GM20431 (cell line): Measurements from ENCODE around the gene ATP1A2.

Source experiments
- in situ Hi-C: fragments of 300-500 bp; cut with MseI, MboI; formaldehyde crosslinking; loops from one replicate; pipeline ENCODE4 v1.15.0; 2020; ENCODE audit warnings: low sequenced_read_pairs; ENCODE audit not compliant: unreplicated experiment

Gene ATP1A2

GRCh38 chr1:160115545-160116282 lies at the start of gene ATP1A2:
Gene ATP1A2 (plus strand): TSS chr1:160115759. CDS start chr1:160115862, 103 bp downstream.
- in situ Hi-C loops: no loop called here

GRCh38 chr1:160066829-160067745 lies 48.5 kb upstream of the ATP1A2 start:
- in situ Hi-C loops: no loop called here

- in situ Hi-C loops: no loop called here
These were observed 47.3 kb upstream of the ATP1A2 start for GRCh38 chr1:160068225-160068624.

- in situ Hi-C loops: no loop called here
These were observed 45.9 kb upstream of the ATP1A2 start, which contains the start of gene KCNJ10 for GRCh38 chr1:160069460-160070231. Gene KCNJ10 (minus strand): TSS chr1:160070160. CDS start chr1:160042532, 27,628 bp downstream.

GRCh38 chr1:160070243-160071163 lies 45.1 kb upstream of the ATP1A2 start:
- in situ Hi-C loops: no loop called here

- in situ Hi-C loops: no loop called here
These were observed 44.3 kb upstream of the ATP1A2 start for GRCh38 chr1:160071289-160071688.

- in situ Hi-C loops: no loop called here
These were observed 40.7 kb upstream of the ATP1A2 start for GRCh38 chr1:160074865-160075264.

GRCh38 chr1:160075836-160076235 lies 39.7 kb upstream of the ATP1A2 start:
- in situ Hi-C loops: no loop called here

GRCh38 chr1:160076295-160076694 lies 39.3 kb upstream of the ATP1A2 start:
- in situ Hi-C loops: no loop called here

GRCh38 chr1:160077486-160077885 lies 38.1 kb upstream of the ATP1A2 start:
- in situ Hi-C loops: no loop called here

- in situ Hi-C loops: no loop called here
These were observed 36.9 kb upstream of the ATP1A2 start for GRCh38 chr1:160078512-160079195.

GRCh38 chr1:160079448-160079847 lies 36.1 kb upstream of the ATP1A2 start:
- in situ Hi-C loops: no loop called here

GRCh38 chr1:160080381-160081100 lies 35.0 kb upstream of the ATP1A2 start:
- in situ Hi-C loops: no loop called here

- in situ Hi-C loops: no loop called here
These were observed 34.2 kb upstream of the ATP1A2 start, which contains the start of gene KCNJ9 for GRCh38 chr1:160081261-160081936. Gene KCNJ9 (plus strand): TSS chr1:160081538. CDS start chr1:160084031, 2,493 bp downstream.

GRCh38 chr1:160082487-160082886 lies 33.1 kb upstream of the ATP1A2 start:
- in situ Hi-C loops: no loop called here

- in situ Hi-C loops: no loop called here
These were observed 32.6 kb upstream of the ATP1A2 start for GRCh38 chr1:160082926-160083325.

GRCh38 chr1:160083968-160084770 lies 31.4 kb upstream of the ATP1A2 start:
- in situ Hi-C loops: no loop called here
